Upper lobe of right lung (tissue), 1 donor: ENCODE results near the gene VDR. TPM values are rescaled to one million over a fixed set of nuclear protein-coding genes. Genes with fewer than 3 reads are reported as not detected.

Experiments
- ATAC-seq: fragments of 200-7000 bp; cut with Tn5 transposase; one replicate; pipeline ENCODE4 v1.9.1; 2020; ENCODE audit warnings: mild to moderate bottlenecking, moderate library complexity
- DNase-seq: peaks from one replicate; pipeline ENCODE4 v3.0.0-alpha.2; 2020
- H3K27ac ChIP-seq: fragments of 200-600 bp; one replicate; pipeline ENCODE4 v1.8.0; 2022
- H3K27me3 ChIP-seq: fragments of 200-600 bp; one replicate; pipeline ENCODE4 v1.8.0; 2022; ENCODE audit warnings: mild to moderate bottlenecking
- H3K36me3 ChIP-seq: fragments of 200-600 bp; one replicate; pipeline ENCODE4 v1.8.0; 2022
- H3K4me1 ChIP-seq: fragments of 200-600 bp; one replicate; pipeline ENCODE4 v1.8.0; 2022
- H3K4me3 ChIP-seq: fragments of 200-600 bp; one replicate; pipeline ENCODE4 v1.8.0; 2022; ENCODE audit warnings: mild to moderate bottlenecking
- H3K9me3 ChIP-seq: fragments of 200-600 bp; one replicate; pipeline ENCODE4 v1.8.0; 2022
- intact Hi-C: fragments of 100-400 bp; cut with DNase I; formaldehyde crosslinking; loops from one replicate; pipeline ENCODE4 v1.11.0; 2022
- total RNA-seq: library from RNA; stranded (reverse); fragmentation: NEBNext Ultra II Directional; extraction: Animal tissue kit (Norgen Biotek cat#: 25700); gene quantifications from one replicate; pipeline ENCODE4 v1.2.1, GENCODE V29; 2021
- TF ChIP-seq, protein P1 (sequence below): fragments of 200-600 bp; IDR thresholded peaks from one replicate; pipeline ENCODE4 v1.8.0; 2022; ENCODE audit warnings: antibody characterized with exemption
- donor health status: DM: no; HTN: yes; CAD: no; lungs with severe emphysema.

Gene VDR
- total RNA-seq, 1 donor from 2014 or later, result 28.7 TPM

DNA sequence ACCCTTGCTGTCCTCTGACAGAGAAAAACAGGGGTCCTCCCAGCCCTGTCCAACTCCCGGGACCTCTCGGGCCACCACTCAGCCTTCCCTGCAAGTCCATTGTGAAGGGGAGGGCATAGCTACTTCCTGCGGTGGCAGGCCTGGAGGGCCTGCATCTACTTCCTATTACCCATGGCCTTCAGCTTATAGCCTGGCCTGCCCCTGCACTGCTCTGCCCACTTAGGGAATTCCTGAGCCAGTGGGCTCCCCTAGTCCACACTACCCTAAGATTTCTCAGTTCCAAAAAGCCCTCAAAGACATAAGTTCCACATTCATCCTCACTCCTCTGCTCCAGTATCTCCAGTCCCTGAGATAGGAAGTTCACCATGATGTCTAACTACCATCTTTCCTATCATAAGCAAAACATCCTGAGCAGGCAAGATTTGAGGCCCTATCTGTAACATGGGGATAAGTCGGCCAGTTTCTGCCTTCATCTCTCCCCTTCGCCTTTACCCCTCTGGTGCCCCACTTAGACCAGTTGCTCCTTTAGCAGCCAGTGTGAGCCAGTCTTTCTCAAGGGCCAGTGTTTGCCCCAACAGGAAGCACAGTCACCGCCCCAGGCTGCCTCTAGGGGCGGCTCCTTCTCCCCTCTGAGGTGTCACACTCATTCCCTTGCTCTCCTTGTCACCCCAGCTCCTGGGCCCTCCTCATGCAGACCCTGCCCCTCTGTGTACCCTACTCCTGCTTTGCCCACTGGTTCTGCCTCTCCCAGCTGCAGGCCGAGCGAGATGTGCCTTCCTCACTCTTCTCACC lies 96.0 kb downstream of the VDR start:
- intact Hi-C loops, result no loop called here
- DNase-seq, result no peak

DNA sequence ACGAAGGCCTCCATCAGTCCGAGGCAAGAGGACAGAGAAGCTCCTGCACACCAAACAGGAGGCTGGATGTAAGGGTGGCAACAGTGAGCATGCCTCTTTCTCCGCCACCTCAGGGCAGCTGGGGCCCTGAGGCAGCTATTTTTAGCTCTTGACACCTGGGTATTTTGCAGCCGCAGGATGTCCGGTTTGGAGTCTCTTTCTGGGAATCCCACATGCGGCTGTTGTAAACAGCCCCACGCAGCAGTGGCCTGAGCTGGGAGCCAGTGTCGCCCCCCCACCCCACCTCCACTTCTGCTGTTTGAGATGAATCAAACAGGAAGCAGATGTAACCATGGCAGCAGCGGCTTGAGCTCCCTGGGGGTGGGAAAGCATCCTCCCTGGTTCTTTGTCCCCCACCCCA lies 96.7 kb downstream of the VDR start:
- Histone ChIP-seq H3K27me3 (no peaks in the 10 kb centered on the region), H3K27ac (peak overlapping the region; percentile 97), H3K36me3 (no peaks in the 10 kb centered on the region), H3K9me3 (no peaks in the 10 kb centered on the region), H3K4me1 (peaks cover 98% of the 10 kb centered on the region), H3K4me3 (peak overlapping the region; percentile 19)
- TF ChIP-seq, protein P1, sequence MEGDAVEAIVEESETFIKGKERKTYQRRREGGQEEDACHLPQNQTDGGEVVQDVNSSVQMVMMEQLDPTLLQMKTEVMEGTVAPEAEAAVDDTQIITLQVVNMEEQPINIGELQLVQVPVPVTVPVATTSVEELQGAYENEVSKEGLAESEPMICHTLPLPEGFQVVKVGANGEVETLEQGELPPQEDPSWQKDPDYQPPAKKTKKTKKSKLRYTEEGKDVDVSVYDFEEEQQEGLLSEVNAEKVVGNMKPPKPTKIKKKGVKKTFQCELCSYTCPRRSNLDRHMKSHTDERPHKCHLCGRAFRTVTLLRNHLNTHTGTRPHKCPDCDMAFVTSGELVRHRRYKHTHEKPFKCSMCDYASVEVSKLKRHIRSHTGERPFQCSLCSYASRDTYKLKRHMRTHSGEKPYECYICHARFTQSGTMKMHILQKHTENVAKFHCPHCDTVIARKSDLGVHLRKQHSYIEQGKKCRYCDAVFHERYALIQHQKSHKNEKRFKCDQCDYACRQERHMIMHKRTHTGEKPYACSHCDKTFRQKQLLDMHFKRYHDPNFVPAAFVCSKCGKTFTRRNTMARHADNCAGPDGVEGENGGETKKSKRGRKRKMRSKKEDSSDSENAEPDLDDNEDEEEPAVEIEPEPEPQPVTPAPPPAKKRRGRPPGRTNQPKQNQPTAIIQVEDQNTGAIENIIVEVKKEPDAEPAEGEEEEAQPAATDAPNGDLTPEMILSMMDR, result no peak
- intact Hi-C loops, result no loop called here
- ATAC-seq (peak; percentile 2), DNase-seq (peak; percentile 77)

More for the DNA sequence above, 96.0 kb downstream of the VDR start:
- Histone ChIP-seq H3K4me3 (no peak overlapping the region), H3K36me3 (no peaks in the 10 kb centered on the region), H3K27me3 (no peaks in the 10 kb centered on the region), H3K27ac (peak overlapping the region; percentile 97), H3K4me1 (peaks cover 97% of the 10 kb centered on the region), H3K9me3 (no peaks in the 10 kb centered on the region)
- ATAC-seq, result peak; percentile 22
- TF ChIP-seq, protein P1, result no peak

DNA sequence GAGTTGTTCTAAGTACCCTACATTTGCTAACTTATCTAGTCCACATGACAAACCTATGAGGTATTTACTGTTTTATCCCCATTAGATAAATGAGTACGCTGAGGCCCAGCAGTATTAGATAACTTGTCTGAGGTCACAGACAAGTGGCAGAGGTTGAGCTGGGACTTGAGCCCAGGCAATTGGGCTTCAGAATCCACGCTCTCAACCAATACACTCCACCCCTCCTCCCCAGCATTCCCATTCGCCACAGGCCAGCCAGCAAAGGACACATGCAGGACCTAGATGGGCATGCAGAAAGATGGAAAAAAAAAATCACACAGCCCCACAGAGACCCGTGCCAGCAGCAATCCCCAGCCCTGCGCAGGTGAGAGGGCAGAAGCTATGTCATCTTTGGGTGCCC lies 97.5 kb downstream of the VDR start:
- Histone ChIP-seq H3K27ac (peak overlapping the region; percentile 97), H3K4me3 (no peak overlapping the region), H3K9me3 (no peaks in the 10 kb centered on the region), H3K36me3 (no peaks in the 10 kb centered on the region), H3K27me3 (no peaks in the 10 kb centered on the region), H3K4me1 (peaks cover 100% of the 10 kb centered on the region)
- intact Hi-C loops, result no loop called here
- TF ChIP-seq, protein P1, result no peak
- ATAC-seq, result peak; percentile 7
- no peak for DNase-seq

DNA sequence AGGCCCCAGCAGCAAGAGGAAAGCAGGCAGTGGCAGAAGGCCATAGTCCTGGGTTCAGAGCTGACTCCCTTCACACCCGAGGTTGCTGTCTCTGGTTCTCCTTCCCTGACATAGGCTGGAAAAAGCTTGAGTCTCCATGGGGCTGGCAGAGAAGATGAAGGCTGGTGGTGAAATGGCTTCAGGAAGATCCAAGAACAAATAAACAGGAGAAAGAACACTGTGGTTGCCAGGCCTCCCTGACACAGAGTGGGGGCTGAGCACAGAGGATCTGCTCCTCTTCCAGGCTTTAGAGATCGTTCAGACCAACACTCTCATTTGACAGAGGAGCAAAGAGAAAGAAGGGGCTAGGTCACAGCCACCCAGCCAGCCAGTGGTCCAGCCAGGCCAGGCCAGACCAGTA lies 99.4 kb downstream of the VDR start:
- no peaks in the 10 kb centered on the region for H3K36me3 ChIP-seq
- H3K9me3 ChIP-seq, result no peaks in the 10 kb centered on the region
- no peak overlapping the region for H3K4me3 ChIP-seq
- TF ChIP-seq, protein P1, result no peak
- DNase-seq (no peak), ATAC-seq (no peak)
- H3K27ac ChIP-seq, result peak overlapping the region; percentile 77
- peaks cover 100% of the 10 kb centered on the region for H3K4me1 ChIP-seq
- intact Hi-C loops, result no loop called here
- no peaks in the 10 kb centered on the region for H3K27me3 ChIP-seq

DNA sequence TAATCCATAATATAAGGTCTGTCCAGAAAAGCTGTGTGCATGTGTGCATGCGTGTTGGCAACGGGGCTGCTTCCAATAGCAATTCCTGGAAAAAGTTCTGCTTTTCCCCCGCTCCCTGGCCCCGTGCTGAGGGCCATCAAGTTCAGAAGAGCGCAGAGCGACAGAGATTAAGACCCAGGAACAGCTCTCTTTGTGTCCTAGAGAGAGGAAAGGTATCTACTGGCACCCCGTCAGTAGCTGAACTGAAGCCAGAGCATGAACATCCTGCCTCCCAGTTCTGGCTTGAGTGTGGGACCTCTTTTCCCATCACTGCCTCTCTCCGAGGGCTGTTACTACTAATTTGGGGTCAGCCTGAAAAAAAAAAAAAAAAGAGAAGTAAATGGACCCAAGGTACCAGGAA lies 100.6 kb downstream of the VDR start:
- H3K4me3 ChIP-seq, result no peak overlapping the region
- no peak for ATAC-seq
- peak overlapping the region; percentile 77 for H3K27ac ChIP-seq
- H3K4me1 ChIP-seq, result peaks cover 100% of the 10 kb centered on the region
- TF ChIP-seq, protein P1, result no peak
- intact Hi-C loops, result no loop called here
- H3K9me3 ChIP-seq, result no peaks in the 10 kb centered on the region
- DNase-seq, result no peak
- H3K27me3 ChIP-seq, result no peaks in the 10 kb centered on the region
- no peaks in the 10 kb centered on the region for H3K36me3 ChIP-seq
